CD4-positive, alpha-beta T cell treated with Interleukin-1 beta for 1 hour (primary cell): ENCODE results near the gene GIPC3.

ENCODE experiments used
- DNase-seq, 2 donors: peaks; one replicate each; pipeline ENCODE4 v3.0.0-alpha.2; 2020 to 2022

Gene GIPC3

DNA sequence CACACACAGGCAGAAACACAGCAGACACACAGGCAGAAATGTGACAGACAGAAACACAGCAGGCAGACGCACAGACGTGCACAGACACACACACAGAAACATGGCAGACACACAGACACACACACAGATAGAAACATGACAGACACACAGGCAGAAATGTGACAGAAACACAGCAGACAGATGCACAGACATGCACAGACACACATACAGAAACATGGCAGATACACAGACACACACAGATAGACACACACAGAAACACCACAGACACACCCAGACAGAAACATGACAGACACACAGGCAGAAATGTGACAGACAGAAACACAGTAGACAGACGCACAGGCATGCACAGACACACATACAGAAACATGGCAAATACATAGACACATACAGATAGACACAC lies 20.1 kb downstream of the GIPC3 start:
- DNase-seq, result no peak

- no peak for DNase-seq
Measured at GRCh38 chr19:3605770-3606169, 20.5 kb downstream of the GIPC3 start.

DNA sequence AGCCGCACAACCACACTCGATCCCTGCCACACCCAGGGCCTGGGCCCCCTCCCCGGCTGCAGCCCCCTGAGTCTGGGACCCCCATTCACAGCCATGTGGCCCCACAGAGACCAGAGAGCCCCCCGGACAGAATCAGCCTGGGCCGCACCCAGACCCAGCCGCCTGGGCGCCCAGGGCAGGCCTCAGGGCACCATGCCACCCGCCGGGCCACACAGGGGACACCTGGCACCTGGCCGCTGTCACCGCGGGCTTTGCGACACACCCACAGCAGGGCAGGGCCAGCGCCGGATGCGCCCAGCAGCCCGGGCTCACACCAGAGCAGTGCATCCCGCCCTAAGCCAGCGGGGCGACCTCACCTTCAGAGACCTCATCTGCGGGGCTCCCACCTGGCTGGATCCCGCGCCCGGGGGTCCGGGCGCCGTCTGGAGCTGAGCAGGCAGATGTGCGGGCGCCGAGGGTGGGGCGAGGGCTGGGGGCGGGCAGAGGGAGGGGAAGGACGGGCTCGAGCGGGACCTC lies 21.0 kb downstream of the GIPC3 start:
- DNase-seq, result peak; percentile 20 to 28

GRCh38 chr19:3606690-3607289 lies 21.5 kb downstream of the GIPC3 start, which contains the start of gene TBXA2R:
TBXA2R (minus strand) TSS chr19:3606875; CDS start chr19:3600634, 6,241 bp downstream.
- peak; percentile 46 to 68 for DNase-seq

- DNase-seq, result no peak
Measured at GRCh38 chr19:3607303-3608078, 22.2 kb downstream of the GIPC3 start.

- no peak for DNase-seq
Measured at GRCh38 chr19:3608079-3608641, 22.9 kb downstream of the GIPC3 start.

GRCh38 chr19:3608750-3609322 lies 23.6 kb downstream of the GIPC3 start:
- no peak for DNase-seq

DNA sequence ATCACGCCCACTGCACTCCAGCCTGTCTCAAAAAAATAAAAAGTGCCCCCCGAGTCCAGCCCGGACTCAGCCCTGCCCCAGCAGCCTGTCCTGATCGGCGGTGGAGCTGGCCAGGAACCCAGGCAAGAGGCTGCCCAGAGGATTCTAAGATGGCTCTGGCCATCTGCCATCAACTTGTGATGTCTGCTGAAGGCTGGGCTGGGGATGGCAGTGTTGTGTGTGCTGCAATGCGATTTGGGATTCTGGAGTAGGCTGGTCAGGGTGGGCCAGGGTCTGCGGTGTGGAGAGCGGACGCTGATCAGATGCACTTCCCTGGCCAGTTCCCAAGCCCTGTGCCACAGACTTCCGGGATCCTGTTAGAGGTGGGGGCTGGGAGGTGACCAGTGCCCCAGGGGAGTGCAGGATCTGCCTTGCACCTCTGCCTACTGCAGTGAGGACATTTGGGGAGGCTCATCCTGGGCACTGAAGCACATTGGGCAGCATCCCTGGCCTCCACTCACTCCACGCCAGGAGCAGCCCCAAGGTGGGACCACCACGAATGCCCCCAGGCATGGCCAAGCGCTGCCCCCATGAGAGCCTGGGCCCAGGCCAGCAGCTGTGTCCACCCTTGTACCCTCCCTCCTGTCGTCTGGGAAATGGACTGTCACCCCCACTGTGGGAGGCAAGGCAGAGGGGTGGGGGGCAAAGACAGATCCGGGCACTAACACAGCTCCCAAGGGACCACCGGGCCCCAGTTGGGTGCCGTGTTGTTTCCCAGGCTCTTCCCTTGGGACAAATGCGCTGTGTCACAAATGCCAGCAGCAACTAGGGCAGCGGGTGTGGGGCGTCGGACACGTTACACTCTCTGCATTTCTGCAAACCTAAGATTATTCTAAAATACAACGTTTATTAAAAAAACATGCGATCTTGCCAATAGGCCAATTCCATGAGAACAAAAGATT lies 24.8 kb downstream of the GIPC3 start:
- no peak for DNase-seq

DNA sequence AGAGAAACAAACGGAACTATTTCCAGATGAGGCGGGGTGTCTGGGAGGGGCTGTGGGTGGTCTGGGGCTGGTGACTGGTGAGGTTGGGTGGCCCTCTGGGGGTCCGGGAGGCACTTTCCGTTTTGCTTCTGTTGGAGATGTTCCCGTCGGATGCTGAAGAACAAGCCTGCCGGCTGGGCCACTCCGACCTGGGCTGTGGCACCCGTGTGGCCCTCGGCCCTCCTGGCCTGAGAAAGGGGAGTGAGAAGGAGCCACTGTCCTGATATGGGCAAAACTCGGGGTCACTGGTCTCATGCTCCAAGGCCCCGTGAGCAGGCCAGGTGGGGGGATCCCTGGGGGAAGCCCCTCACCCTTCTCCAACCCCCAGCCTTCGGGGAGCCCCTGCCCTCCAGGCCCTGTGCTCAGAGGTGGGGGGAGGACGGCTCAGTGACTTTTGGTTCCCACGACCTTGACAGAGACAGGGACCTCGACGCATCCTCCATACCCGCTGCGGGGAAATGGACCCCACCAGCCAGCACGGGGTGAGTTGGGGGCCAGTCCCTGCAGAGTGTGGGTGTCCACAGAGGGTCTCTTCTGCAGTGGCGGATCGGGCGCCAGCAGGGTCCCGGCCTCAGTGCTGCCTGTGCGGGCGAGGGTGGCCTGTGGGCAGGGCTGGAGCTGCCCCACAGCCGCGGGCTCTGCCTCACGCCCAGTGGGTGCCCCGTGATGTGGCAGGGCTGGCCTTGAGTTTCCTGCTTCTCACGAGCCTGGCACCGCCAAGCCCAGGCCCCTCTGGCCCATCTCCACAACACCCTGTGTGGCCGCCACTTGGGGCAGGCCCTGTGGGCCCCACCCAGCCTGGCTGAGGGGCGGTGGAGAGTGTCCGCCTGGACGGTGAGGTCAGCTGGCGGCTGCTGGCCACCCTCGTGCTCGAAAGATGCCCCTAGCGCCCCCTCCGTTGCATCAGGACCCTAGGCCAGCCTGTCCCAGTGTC lies 25.8 kb downstream of the GIPC3 start:
- no peak for DNase-seq

GRCh38 chr19:3611841-3612240 lies 26.6 kb downstream of the GIPC3 start:
- DNase-seq, result no peak

DNA sequence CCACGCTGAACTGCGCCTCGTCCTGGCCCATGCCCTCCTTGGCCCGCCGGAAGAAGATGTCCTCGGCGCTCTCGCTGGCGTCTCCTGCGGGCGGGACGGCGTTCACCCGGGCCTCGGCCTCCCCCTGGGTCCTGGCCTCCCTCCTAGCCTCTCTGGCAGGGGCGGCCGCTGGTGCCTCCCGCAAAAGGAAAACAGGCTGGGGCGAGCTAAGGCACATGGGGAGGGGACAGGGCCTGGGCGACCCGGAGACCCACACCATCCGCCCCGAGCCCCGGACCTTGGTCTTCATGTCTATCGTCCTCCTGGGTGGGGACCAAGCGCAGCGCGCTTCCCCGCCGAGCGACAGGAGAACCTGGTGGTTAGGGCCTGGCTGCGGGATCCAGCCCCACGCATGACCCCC lies 27.1 kb downstream of the GIPC3 start:
- no peak for DNase-seq

GRCh38 chr19:3612901-3613741 lies 27.8 kb downstream of the GIPC3 start:
- DNase-seq, result no peak

GRCh38 chr19:3613818-3614661 lies 28.8 kb downstream of the GIPC3 start:
- no peak for DNase-seq

- DNase-seq, result no peak
Measured at GRCh38 chr19:3614858-3615505, 29.7 kb downstream of the GIPC3 start.

GRCh38 chr19:3615524-3616135 lies 30.4 kb downstream of the GIPC3 start:
- DNase-seq, result no peak

DNA sequence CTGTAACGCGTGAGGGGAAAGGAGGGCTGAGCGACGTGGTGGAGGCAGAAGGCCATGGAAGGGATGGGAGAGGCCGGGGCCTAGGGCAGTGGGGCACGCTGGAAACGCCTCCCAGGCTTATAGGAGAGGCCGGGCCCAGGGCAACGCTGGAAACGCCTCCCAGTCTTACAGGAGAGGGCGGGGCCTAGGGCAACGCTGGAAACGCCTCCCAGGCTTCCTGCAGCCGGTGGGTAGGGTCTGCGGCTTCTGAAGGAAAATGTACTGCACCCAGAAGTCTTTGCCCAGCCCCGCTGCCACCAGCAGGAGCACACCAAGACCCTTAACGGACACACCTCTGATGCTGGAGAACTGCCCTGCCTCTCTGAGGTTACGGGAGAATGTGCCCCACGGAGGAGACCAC lies 32.2 kb downstream of the GIPC3 start:
- no peak for DNase-seq

- peak; percentile 47 to 48 for DNase-seq
Measured at GRCh38 chr19:3618144-3618810, 33.0 kb downstream of the GIPC3 start.
